Vagina (tissue), 2 donors: Measurements from ENCODE around the gene IGF2BP1.

Experiments used
- POLR2AphosphoS5 ChIP-seq, 2 donors: sonication (generic); formaldehyde crosslinking; IDR thresholded peaks; one replicate each; pipeline ENCODE4 v1.9.0; 2017; ENCODE audit warnings: antibody characterized with exemption in 2 of 2, mild to moderate bottlenecking in 2 of 2, low read depth in 1 of 2; ENCODE audit not compliant: insufficient read depth in 1 of 2
- TF ChIP-seq, protein P1 (sequence below), 3 experiments: fragments of 450-650 bp in 2 of 3; fragments of 200-600 bp in 1 of 3; sonication (generic) in 1 of 3; IDR thresholded peaks; one replicate each; pipeline ENCODE4 v1.5.1; 2017 to 2019; ENCODE audit warnings: antibody characterized with exemption in 3 of 3, mild to moderate bottlenecking in 2 of 3, moderate library complexity in 2 of 3

DNA sequence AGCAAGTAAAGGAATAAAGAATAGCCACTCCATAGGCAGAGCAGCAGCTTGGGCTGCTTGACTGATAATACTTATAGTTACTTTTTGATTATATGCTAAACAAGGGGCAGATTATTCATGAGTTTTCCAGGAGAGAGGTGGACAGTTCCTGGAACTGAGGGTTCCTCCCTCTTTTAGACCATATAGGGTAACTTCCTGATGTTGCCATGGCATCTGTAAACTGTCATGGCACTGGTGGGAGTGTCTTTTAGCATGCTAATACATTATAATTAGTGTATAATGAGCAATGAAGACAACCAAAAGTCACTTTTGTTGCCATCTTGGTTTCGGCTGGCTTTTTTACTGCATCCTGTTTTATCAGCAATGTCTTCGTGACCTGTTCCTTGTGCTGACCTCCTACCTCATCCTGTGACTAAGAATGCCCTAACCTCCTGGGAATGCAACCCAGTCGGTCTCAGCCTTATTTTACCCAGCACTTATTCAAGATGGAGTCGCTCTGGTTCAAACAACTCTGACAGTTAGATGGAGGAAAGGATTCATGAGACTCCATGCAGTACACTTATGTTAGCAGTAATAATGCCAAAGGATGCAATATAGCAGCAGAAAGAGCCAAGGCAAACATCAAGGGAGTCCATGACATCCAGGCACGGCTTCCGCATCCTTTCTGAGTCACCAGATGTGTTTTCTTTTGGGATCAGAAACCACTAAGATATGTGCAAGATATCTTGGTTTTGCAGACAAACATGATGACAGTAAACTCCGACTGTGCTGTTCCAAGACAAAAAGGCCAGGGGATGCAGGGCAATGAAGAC lies 79.6 kb downstream of the IGF2BP1 start:
- no peak for TF ChIP-seq POLR2AphosphoS5 (IDR thresholded peaks at IDR 0.05; ENCODE audit: insufficient read depth in 1 of 2, low read depth in 1 of 2)
- TF ChIP-seq, protein P1, sequence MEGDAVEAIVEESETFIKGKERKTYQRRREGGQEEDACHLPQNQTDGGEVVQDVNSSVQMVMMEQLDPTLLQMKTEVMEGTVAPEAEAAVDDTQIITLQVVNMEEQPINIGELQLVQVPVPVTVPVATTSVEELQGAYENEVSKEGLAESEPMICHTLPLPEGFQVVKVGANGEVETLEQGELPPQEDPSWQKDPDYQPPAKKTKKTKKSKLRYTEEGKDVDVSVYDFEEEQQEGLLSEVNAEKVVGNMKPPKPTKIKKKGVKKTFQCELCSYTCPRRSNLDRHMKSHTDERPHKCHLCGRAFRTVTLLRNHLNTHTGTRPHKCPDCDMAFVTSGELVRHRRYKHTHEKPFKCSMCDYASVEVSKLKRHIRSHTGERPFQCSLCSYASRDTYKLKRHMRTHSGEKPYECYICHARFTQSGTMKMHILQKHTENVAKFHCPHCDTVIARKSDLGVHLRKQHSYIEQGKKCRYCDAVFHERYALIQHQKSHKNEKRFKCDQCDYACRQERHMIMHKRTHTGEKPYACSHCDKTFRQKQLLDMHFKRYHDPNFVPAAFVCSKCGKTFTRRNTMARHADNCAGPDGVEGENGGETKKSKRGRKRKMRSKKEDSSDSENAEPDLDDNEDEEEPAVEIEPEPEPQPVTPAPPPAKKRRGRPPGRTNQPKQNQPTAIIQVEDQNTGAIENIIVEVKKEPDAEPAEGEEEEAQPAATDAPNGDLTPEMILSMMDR (IDR thresholded peaks at IDR 0.05): no peak
